HEK293T (cell line): ENCODE measurements around the gene OTUD7B.
A peak's percentile ranks its signal among the peaks of the same experiment; 100 is the strongest.

ENCODE experiments used
- CTCF ChIA-PET: fragments of 350-600 bp; formaldehyde crosslinking; extraction: SDS; loops from one replicate; lab custom pipeline; 2021; ENCODE audit warnings: antibody characterized with exemption, inconsistent platforms; lab: Yijun Ruan, JAX
- POLR2A ChIA-PET: fragments of 350-600 bp; formaldehyde crosslinking; extraction: SDS; loops from one replicate; lab custom pipeline; 2020; ENCODE audit warnings: antibody characterized with exemption, inconsistent platforms; lab: Yijun Ruan, JAX
- DNase-seq: peaks from one replicate; pipeline ENCODE4 v3.0.0; 2012; ENCODE audit warnings: mixed read lengths; ENCODE audit errors: extremely low spot score
- ARNT ChIP-seq: fragments of 450-650 bp; IDR thresholded peaks from 2 replicates; pipeline ENCODE4 v1.6.1; 2017; ENCODE audit warnings: mild to moderate bottlenecking
- BHLHE40 ChIP-seq: fragments of 450-650 bp; IDR thresholded peaks from 2 replicates; pipeline ENCODE4 v1.6.1; 2016; ENCODE audit warnings: mild to moderate bottlenecking, moderate library complexity, borderline replicate concordance
- CTBP1 ChIP-seq: fragments of 450-650 bp; IDR thresholded peaks from 2 replicates; pipeline ENCODE4 v1.6.1; 2016; ENCODE audit warnings: borderline replicate concordance
- ELF4 ChIP-seq: fragments of 450-650 bp; IDR thresholded peaks from 2 replicates; pipeline ENCODE4 v1.6.1; 2017; ENCODE audit warnings: antibody characterized with exemption
- FOXA1 ChIP-seq: fragments of 450-650 bp; IDR thresholded peaks from 2 replicates; pipeline ENCODE4 v1.6.1; 2016; ENCODE audit warnings: mild to moderate bottlenecking
- FOXK2 ChIP-seq: fragments of 450-650 bp; IDR thresholded peaks from 2 replicates; pipeline ENCODE4 v1.6.1; 2016; ENCODE audit warnings: mild to moderate bottlenecking
- FOXM1 ChIP-seq: fragments of 450-650 bp; IDR thresholded peaks from 2 replicates; pipeline ENCODE4 v1.6.1; 2017; ENCODE audit warnings: mild to moderate bottlenecking, borderline replicate concordance
- HDGF ChIP-seq: fragments of 450-650 bp; IDR thresholded peaks from 2 replicates; pipeline ENCODE4 v1.6.1; 2017; ENCODE audit warnings: antibody characterized with exemption, borderline replicate concordance
- L3MBTL2 ChIP-seq: fragments of 450-650 bp; conservative IDR thresholded peaks from 2 replicates; pipeline ENCODE4 v1.6.1; 2016; ENCODE audit warnings: mild to moderate bottlenecking
- LEF1 ChIP-seq: fragments of 450-650 bp; IDR thresholded peaks from 2 replicates; pipeline ENCODE4 v1.6.1; 2017; ENCODE audit warnings: mild to moderate bottlenecking, borderline replicate concordance
- NFRKB ChIP-seq: fragments of 450-650 bp; IDR thresholded peaks from 2 replicates; pipeline ENCODE4 v1.6.1; 2016; ENCODE audit warnings: mild to moderate bottlenecking, moderate library complexity
- PKNOX1 ChIP-seq: fragments of 450-650 bp; IDR thresholded peaks from 2 replicates; pipeline ENCODE4 v1.6.1; 2016
- SP1 ChIP-seq: fragments of 450-650 bp; IDR thresholded peaks from 2 replicates; pipeline ENCODE4 v1.6.1; 2017
- SUZ12 ChIP-seq: fragments of 450-650 bp; IDR thresholded peaks from 2 replicates; pipeline ENCODE4 v1.6.1; 2016; ENCODE audit warnings: mild to moderate bottlenecking
- TARDBP ChIP-seq: fragments of 450-650 bp; IDR thresholded peaks from 2 replicates; pipeline ENCODE4 v1.6.1; 2016
- ZNF384 ChIP-seq: fragments of 450-650 bp; IDR thresholded peaks from 2 replicates; pipeline ENCODE4 v1.6.1; 2016

Gene OTUD7B

GRCh38 chr1:149987297-149987595, 23.3 kb downstream of the OTUD7B start:
- no peak for DNase-seq
- POLR2A ChIA-PET: interaction anchor here (2.4 to 2.5 kb wide), 2 partner anchors 23 to 24 kb away, joined by 7 read pairs; no protein-coding TSS in a partner anchor
- CTCF ChIA-PET: interaction anchor here (0.6 kb wide), 1 partner anchor 179 kb away, joined by 3 read pairs; no protein-coding TSS in a partner anchor
- no peak for TF ChIP-seq SP1
- TF ChIP-seq FOXK2: no peak
- no peak for TF ChIP-seq PKNOX1
- TF ChIP-seq ELF4: no peak
- no peak for TF ChIP-seq L3MBTL2
- TF ChIP-seq NFRKB: no peak
- TF ChIP-seq ZNF384: no peak
- TF ChIP-seq SUZ12: no peak
- no peak for TF ChIP-seq CTBP1
- no peak for TF ChIP-seq FOXM1
- no peak for TF ChIP-seq BHLHE40
- no peak for TF ChIP-seq LEF1
- TF ChIP-seq HDGF: no peak
- no peak for TF ChIP-seq ARNT
- TF ChIP-seq TARDBP: no peak
- no peak for TF ChIP-seq FOXA1

- ChIA-PET POLR2A (interaction anchor here (1.4 to 2.5 kb wide), 3 partner anchors 23 to 100 kb away, joined by 4 to 7 read pairs (median 7); a partner anchor contains a TSS), CTCF (interaction anchor here (0.6 kb wide), 1 partner anchor 141 kb away, joined by 5 read pairs; no protein-coding TSS in a partner anchor)
- no peak for DNase-seq
- peak; percentile 69 for TF ChIP-seq PKNOX1
- TF ChIP-seq FOXK2: no peak
These were observed 23.8 kb downstream of the OTUD7B start for GRCh38 chr1:149986486-149987296.

GRCh38 chr1:149979972-149980540, 30.5 kb downstream of the OTUD7B start:
- ChIA-PET CTCF (interaction anchor here (0.6 kb wide), 1 partner anchor 207 kb away, joined by 3 read pairs; no protein-coding TSS in a partner anchor), POLR2A (no interaction called here)
- no peak for DNase-seq
- no peak for TF ChIP-seq TARDBP
- no peak for TF ChIP-seq LEF1
- no peak for TF ChIP-seq HDGF
- TF ChIP-seq L3MBTL2: no peak
- no peak for TF ChIP-seq NFRKB
- no peak for TF ChIP-seq CTBP1
- TF ChIP-seq SUZ12: no peak
- TF ChIP-seq SP1: no peak
- TF ChIP-seq FOXA1: no peak
- TF ChIP-seq FOXK2: no peak
- TF ChIP-seq BHLHE40: no peak
- TF ChIP-seq FOXM1: no peak
- TF ChIP-seq PKNOX1: no peak
- no peak for TF ChIP-seq ARNT
- no peak for TF ChIP-seq ZNF384
- no peak for TF ChIP-seq ELF4

GRCh38 chr1:149979245-149979971, 31.1 kb downstream of the OTUD7B start:
- TF ChIP-seq ZNF384 (no peak), SP1 (no peak), CTBP1 (no peak), TARDBP (no peak), BHLHE40 (no peak), ARNT (no peak), FOXK2 (no peak), ELF4 (no peak), LEF1 (no peak), SUZ12 (no peak), FOXA1 (no peak), HDGF (no peak), PKNOX1 (no peak), FOXM1 (no peak), NFRKB (no peak), L3MBTL2 (no peak)
- DNase-seq: no peak
- POLR2A ChIA-PET: interaction anchor here (1.2 kb wide), 1 partner anchor 92 kb away, joined by 3 read pairs; a partner anchor contains a TSS
- CTCF ChIA-PET: no interaction called here
